Transverse colon (tissue), 4 donors: ENCODE measurements around the gene ARL4A.

Source experiments
- POLR2A ChIP-seq: fragments of 450-650 bp; IDR thresholded peaks from one replicate; pipeline ENCODE4 v1.6.1; 2016; ENCODE audit warnings: antibody characterized with exemption, mild to moderate bottlenecking, moderate library complexity
- POLR2AphosphoS5 ChIP-seq, 3 donors: sonication (generic); formaldehyde crosslinking; IDR thresholded peaks; one replicate each; pipeline ENCODE4 v1.6.1; 2016; ENCODE audit warnings: antibody characterized with exemption in 3 of 3
- TF ChIP-seq, protein P1 (sequence below), 5 experiments: fragments of 200-600 bp in 3 of 5; fragments of 450-650 bp in 2 of 5; sonication (generic) in 3 of 5; IDR thresholded peaks; 1 replicate in 2 of 5; 2 replicates in 3 of 5; pipeline ENCODE4 v1.5.1; 2016 to 2017; ENCODE audit warnings: antibody characterized with exemption in 5 of 5, inconsistent platforms in 3 of 5, mild to moderate bottlenecking in 2 of 5, moderate library complexity in 1 of 5

GRCh38 chr7:12653110-12653509 lies 34.3 kb upstream of the ARL4A start:
- TF ChIP-seq POLR2AphosphoS5 (IDR thresholded peaks at IDR 0.05) (no peak), POLR2A (no peak)
- TF ChIP-seq, protein P1, sequence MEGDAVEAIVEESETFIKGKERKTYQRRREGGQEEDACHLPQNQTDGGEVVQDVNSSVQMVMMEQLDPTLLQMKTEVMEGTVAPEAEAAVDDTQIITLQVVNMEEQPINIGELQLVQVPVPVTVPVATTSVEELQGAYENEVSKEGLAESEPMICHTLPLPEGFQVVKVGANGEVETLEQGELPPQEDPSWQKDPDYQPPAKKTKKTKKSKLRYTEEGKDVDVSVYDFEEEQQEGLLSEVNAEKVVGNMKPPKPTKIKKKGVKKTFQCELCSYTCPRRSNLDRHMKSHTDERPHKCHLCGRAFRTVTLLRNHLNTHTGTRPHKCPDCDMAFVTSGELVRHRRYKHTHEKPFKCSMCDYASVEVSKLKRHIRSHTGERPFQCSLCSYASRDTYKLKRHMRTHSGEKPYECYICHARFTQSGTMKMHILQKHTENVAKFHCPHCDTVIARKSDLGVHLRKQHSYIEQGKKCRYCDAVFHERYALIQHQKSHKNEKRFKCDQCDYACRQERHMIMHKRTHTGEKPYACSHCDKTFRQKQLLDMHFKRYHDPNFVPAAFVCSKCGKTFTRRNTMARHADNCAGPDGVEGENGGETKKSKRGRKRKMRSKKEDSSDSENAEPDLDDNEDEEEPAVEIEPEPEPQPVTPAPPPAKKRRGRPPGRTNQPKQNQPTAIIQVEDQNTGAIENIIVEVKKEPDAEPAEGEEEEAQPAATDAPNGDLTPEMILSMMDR (IDR thresholded peaks at IDR 0.05), result no peak
